ENCODE measurements around the gene C11orf52.
"Not testable (repeated sequence)": the region's sequence is repeated elsewhere in the genome, so short reads cannot be mapped to it uniquely, and the experiment has no call there.

C11orf52 gene

DNA sequence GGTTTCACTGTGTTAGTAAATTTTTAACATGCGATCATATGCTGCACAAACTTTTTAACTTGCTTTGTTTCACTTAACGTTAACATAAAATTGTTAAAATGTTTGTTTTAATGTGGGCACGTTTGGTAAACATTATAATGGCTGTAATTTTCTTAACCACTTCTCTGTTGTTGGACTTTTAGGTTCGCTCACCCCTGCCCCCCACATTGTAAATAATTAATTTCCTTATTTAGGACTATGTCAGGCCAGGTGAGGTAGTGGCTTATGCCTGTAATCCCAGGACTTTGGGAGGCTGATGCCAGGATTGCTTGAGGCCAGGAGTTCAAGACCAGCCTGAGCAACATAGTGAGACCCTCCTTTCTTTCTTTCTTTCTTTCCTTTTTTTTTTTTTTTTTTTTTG, 11.8 kb downstream of the C11orf52 start:
- TF ChIP-seq, protein P1, sequence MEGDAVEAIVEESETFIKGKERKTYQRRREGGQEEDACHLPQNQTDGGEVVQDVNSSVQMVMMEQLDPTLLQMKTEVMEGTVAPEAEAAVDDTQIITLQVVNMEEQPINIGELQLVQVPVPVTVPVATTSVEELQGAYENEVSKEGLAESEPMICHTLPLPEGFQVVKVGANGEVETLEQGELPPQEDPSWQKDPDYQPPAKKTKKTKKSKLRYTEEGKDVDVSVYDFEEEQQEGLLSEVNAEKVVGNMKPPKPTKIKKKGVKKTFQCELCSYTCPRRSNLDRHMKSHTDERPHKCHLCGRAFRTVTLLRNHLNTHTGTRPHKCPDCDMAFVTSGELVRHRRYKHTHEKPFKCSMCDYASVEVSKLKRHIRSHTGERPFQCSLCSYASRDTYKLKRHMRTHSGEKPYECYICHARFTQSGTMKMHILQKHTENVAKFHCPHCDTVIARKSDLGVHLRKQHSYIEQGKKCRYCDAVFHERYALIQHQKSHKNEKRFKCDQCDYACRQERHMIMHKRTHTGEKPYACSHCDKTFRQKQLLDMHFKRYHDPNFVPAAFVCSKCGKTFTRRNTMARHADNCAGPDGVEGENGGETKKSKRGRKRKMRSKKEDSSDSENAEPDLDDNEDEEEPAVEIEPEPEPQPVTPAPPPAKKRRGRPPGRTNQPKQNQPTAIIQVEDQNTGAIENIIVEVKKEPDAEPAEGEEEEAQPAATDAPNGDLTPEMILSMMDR (IDR thresholded peaks at IDR 0.05; ENCODE audit: low read length, missing control alignments), result no peak
- no peak overlapping the region for H3K4me3 ChIP-seq (replicated peaks; ENCODE audit: low read depth, low read length)
- no peak for DNase-seq (ENCODE audit: low read depth)

DNA sequence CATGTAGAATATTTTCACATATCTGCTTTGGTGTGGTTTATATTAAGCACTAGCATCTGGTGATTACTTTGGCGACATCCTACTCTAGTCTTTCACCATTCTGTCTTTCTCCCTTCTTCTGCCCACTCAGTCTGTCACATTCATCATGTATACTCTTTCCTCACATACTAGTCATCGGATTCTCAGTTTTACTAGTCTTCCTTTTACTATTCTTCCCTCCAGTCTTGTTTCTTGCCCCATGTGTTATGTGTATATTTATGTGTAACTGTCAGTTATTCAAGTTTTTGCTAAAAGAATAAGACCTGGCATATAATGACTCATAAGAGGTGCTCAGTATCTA, 13.9 kb downstream of the C11orf52 start:
- H3K4me3 ChIP-seq (replicated peaks; ENCODE audit: low read depth, low read length), result no peak overlapping the region
- TF ChIP-seq, protein P1 (IDR thresholded peaks at IDR 0.05; ENCODE audit: low read length, missing control alignments), result no peak
- no peak for DNase-seq (ENCODE audit: low read depth)

DNA sequence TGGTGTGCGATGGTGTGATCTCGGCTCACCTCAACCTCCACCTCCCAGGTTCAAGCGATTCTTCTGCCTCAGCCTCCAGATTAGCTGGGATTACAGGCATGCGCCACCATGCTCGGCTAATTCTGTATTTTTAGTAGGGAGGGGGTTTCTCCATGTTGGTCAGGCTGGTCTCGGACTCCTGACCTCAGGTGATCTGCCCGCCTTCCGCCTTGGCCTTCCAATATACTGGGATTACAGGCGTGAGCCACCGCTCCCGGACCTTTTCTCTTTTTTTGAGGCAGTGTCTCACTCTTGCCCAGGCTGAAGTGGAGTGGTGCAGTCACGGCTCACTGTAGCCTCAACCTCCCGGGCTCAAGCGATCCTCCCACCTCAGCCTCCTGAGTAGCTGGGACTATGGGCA, 14.5 kb downstream of the C11orf52 start:
- H3K4me3 ChIP-seq (replicated peaks; ENCODE audit: low read depth, low read length); DNase-seq (ENCODE audit: low read depth): not testable (repeated sequence)

DNA sequence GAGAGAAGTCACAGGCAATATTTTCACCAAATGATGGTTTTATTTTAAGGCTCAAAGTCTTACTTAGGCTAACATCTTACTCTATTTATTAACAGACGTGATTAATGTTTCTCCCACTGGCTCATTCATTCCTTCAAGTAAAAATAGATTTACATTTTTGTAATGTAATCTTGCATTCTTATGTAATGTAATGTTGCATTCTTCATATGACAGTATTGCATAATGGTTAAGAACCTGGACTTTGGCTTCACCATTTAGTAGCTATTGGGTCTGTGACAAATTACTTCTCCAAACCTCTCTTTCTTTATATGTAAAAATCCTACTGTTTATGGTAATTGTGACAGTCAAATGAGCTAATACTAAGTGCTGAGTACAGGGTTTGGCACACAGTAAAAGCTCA, 15.2 kb downstream of the C11orf52 start:
- peak; percentile 39 for DNase-seq (ENCODE audit: low read depth)
- TF ChIP-seq, protein P1 (IDR thresholded peaks at IDR 0.05; ENCODE audit: low read length, missing control alignments), result no peak

DNA sequence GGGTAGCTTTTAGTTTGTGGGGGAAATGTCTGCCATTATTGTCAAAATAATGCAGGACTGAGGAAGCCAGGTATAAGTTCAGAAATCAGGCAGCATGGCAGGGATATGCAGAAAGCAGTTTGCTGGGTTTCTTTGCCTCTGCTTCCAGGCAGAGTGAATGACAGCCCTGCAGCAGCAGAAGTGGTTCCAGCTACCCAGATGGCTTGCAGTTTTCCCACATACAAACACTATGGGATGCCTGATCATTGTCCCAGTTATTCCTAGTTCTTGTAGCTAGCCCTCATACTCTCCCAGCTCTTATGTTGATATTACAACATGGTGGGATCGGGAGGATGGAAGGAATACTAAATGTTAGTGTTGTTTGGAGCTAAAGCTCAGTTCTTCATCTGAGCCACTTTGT, 15.6 kb downstream of the C11orf52 start:
- DNase-seq (ENCODE audit: low read depth), result no peak

More for the DNA sequence above, 15.2 kb downstream of the C11orf52 start:
- no peak overlapping the region for H3K4me3 ChIP-seq (replicated peaks; ENCODE audit: low read depth, low read length)

DNA sequence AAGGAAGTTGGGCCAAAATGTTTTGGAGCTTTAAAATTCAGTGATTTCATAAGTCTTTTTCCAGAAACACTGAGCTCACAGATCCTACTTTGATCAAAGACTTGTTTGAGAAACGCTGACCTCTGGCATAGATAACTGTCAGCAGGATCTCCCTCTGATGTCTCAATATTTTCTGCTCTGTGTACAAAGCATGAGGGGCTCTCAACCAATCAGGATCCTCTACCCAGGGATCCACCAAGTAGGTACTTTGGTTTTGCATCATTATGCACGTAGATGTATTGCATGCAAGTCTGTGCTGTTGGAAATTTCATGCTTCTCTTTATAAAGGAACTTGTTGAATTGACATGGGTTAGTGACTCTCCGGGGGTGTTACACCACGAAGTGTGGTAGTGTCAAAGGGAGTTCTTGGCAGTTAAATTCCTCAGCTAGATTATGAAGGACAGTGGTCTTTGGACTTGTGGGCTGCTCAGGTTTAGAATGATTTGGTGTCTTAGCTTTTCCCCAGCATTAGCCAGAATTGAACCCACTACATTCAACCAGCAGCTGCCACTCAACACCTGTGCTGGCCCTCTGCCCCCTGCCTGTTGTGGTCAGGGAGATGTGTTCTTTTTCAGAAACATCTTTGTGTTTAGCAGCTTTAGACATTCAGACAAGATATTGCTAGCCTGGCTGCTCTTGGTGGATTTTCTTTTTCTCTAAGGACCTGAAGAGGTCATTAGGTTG, 16.8 kb downstream of the C11orf52 start:
- peak; percentile 57 for DNase-seq (ENCODE audit: low read depth)
- TF ChIP-seq, protein P1 (IDR thresholded peaks at IDR 0.05; ENCODE audit: low read length, missing control alignments), result no peak
- no peak overlapping the region for H3K4me3 ChIP-seq (replicated peaks; ENCODE audit: low read depth, low read length)

More for the DNA sequence above, 15.6 kb downstream of the C11orf52 start:
- TF ChIP-seq, protein P1 (IDR thresholded peaks at IDR 0.05; ENCODE audit: low read length, missing control alignments), result no peak
- H3K4me3 ChIP-seq (replicated peaks; ENCODE audit: low read depth, low read length), result no peak overlapping the region

DNA sequence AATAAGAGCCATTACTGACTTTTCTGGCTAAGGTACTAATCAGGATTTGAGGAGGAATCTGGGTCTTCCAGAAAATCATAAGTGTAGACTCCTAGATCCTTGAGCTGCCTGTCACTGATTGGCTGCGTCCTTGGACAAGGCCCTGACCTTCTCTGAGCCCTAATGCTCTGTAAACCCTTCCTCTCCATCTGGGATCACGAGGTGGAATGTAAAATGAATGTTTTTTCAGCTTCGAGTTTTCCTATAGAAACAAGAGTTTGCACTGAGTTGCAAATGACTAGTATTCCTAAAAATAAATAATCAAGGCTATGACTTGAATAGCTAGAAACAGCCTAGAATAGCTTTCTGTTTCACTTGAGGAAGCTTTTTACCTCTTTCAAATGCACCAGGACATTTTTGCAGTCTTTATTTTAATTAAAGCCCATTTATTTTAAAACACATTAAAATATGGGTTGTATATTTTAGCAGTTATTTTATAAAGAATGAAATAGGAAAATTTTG, 17.4 kb downstream of the C11orf52 start:
- peak overlapping the region; percentile 60 for H3K4me3 ChIP-seq (replicated peaks; ENCODE audit: low read depth, low read length)
- TF ChIP-seq, protein P1 (IDR thresholded peaks at IDR 0.05; ENCODE audit: low read length, missing control alignments), result no peak
- DNase-seq (ENCODE audit: low read depth), result no peak

Data from fibroblast of pulmonary artery (primary cell).